Measurements from ENCODE around the gene CDCA4.
A peak's percentile ranks its signal among the peaks of the same experiment; 100 is the strongest.

CDCA4 gene

GRCh38 chr14:104968153-104968527 is 52.7 kb downstream of the CDCA4 start:
- no CpG with 5 or more reads among the region's 12 CpGs for WGBS (ENCODE audit: extremely low coverage, insufficient coverage, insufficient read length)
- no peaks in the 10 kb centered on the region for H3K79me1 ChIP-seq (ENCODE audit: low read length)
- DNase-seq: peak in 1 of 2 donors; percentile 24
- no peak overlapping the region for H2AFZ ChIP-seq (ENCODE audit: insufficient read depth, low read length, poor library complexity)
- peaks cover 23 to 42% of the 10 kb centered on the region in 2 experiments for H3K4me1 ChIP-seq (ENCODE audit: control insufficient read depth in 1 of 2, insufficient read depth in 2 of 2, low read length in 2 of 2)
- no peak overlapping the region for H4K8ac ChIP-seq (ENCODE audit: low read depth, low read length)
- H2BK12ac ChIP-seq (ENCODE audit: low read length): no peak overlapping the region
- H2BK5ac ChIP-seq (ENCODE audit: low read depth, low read length, poor library complexity): no peak overlapping the region
- H3K4ac ChIP-seq (ENCODE audit: low read depth, low read length): no peak overlapping the region
- peaks cover 2% of the 10 kb centered on the region for H3K9me3 ChIP-seq (ENCODE audit: insufficient read depth, low read depth, low read length)
- no peak overlapping the region for H4K91ac ChIP-seq (ENCODE audit: low read depth, low read length)
- no peak overlapping the region for H2AK5ac ChIP-seq (ENCODE audit: low read length)
- no peak overlapping the region for H4K12ac ChIP-seq (ENCODE audit: low read depth, low read length)
- H3K27me3 ChIP-seq (ENCODE audit: insufficient read depth, low read length): no peaks in the 10 kb centered on the region
- no peak overlapping the region for H3K9ac ChIP-seq (ENCODE audit: low read length)
- no peak overlapping the region for H3K18ac ChIP-seq (ENCODE audit: low read length)
- H3K4me2 ChIP-seq (ENCODE audit: low read length): peak overlapping the region; percentile 59
- H3K27ac ChIP-seq (ENCODE audit: low read depth, low read length): no peak overlapping the region
- no peak overlapping the region for H2BK120ac ChIP-seq (ENCODE audit: insufficient read depth, low read length, poor library complexity)
- no peak overlapping the region for H3K23ac ChIP-seq (ENCODE audit: low read length)
- no peak overlapping the region for H3K14ac ChIP-seq (ENCODE audit: low read length)
- no peak overlapping the region for H3K4me3 ChIP-seq (ENCODE audit: low read depth, low read length)
- no peaks in the 10 kb centered on the region for H3K79me2 ChIP-seq (ENCODE audit: control insufficient read depth, insufficient read depth, low read length, poor library complexity)
- no peaks in the 10 kb centered on the region for H3K36me3 ChIP-seq (ENCODE audit: control insufficient read depth in 1 of 2, insufficient read depth in 2 of 2, low read length in 2 of 2)

- no peak overlapping the region for H3K18ac ChIP-seq (ENCODE audit: low read length)
- no peak overlapping the region for H3K14ac ChIP-seq (ENCODE audit: low read length)
Measured at GRCh38 chr14:104967386-104968152, 53.3 kb downstream of the CDCA4 start.

GRCh38 chr14:104966981-104967385 is 53.9 kb downstream of the CDCA4 start:
- no CpG with 5 or more reads among the region's 8 CpGs for WGBS (ENCODE audit: extremely low coverage, insufficient coverage, insufficient read length)
- H3K18ac ChIP-seq (ENCODE audit: low read length): no peak overlapping the region
- no peak overlapping the region for H3K14ac ChIP-seq (ENCODE audit: low read length)
- no peaks in the 10 kb centered on the region for H3K79me1 ChIP-seq (ENCODE audit: low read length)
- no peaks in the 10 kb centered on the region for H3K36me3 ChIP-seq (ENCODE audit: control insufficient read depth in 1 of 2, insufficient read depth in 2 of 2, low read length in 2 of 2)
- no peak overlapping the region for H3K27ac ChIP-seq (ENCODE audit: low read depth, low read length)
- no peaks in the 10 kb centered on the region for H3K79me2 ChIP-seq (ENCODE audit: control insufficient read depth, insufficient read depth, low read length, poor library complexity)
- H2BK5ac ChIP-seq (ENCODE audit: low read depth, low read length, poor library complexity): no peak overlapping the region
- peaks cover 19 to 32% of the 10 kb centered on the region in 2 experiments for H3K4me1 ChIP-seq (ENCODE audit: control insufficient read depth in 1 of 2, insufficient read depth in 2 of 2, low read length in 2 of 2)
- H4K91ac ChIP-seq (ENCODE audit: low read depth, low read length): no peak overlapping the region
- no peak overlapping the region for H3K4me2 ChIP-seq (ENCODE audit: low read length)
- no peak overlapping the region for H3K9ac ChIP-seq (ENCODE audit: low read length)
- no peak overlapping the region for H3K4me3 ChIP-seq (ENCODE audit: low read depth, low read length)
- no peak overlapping the region for H2AK5ac ChIP-seq (ENCODE audit: low read length)
- no peaks in the 10 kb centered on the region for H3K27me3 ChIP-seq (ENCODE audit: insufficient read depth, low read length)
- no peak overlapping the region for H4K12ac ChIP-seq (ENCODE audit: low read depth, low read length)
- no peak overlapping the region for H3K23ac ChIP-seq (ENCODE audit: low read length)
- no peak overlapping the region for H3K4ac ChIP-seq (ENCODE audit: low read depth, low read length)
- no peak overlapping the region for H2BK12ac ChIP-seq (ENCODE audit: low read length)
- H2AFZ ChIP-seq (ENCODE audit: insufficient read depth, low read length, poor library complexity): no peak overlapping the region
- DNase-seq: no peak
- H3K9me3 ChIP-seq (ENCODE audit: insufficient read depth, low read depth, low read length): peaks cover 2% of the 10 kb centered on the region
- no peak overlapping the region for H2BK120ac ChIP-seq (ENCODE audit: insufficient read depth, low read length, poor library complexity)
- H4K8ac ChIP-seq (ENCODE audit: low read depth, low read length): no peak overlapping the region

More at GRCh38 chr14:104967386-104968152, 53.3 kb downstream of the CDCA4 start:
- no peaks in the 10 kb centered on the region for H3K79me2 ChIP-seq (ENCODE audit: control insufficient read depth, insufficient read depth, low read length, poor library complexity)
- no peak overlapping the region for H2AK5ac ChIP-seq (ENCODE audit: low read length)
- H3K9me3 ChIP-seq (ENCODE audit: insufficient read depth, low read depth, low read length): peaks cover 2% of the 10 kb centered on the region
- no peak overlapping the region for H2BK120ac ChIP-seq (ENCODE audit: insufficient read depth, low read length, poor library complexity)
- WGBS (ENCODE audit: extremely low coverage, insufficient coverage, insufficient read length): no CpG with 5 or more reads among the region's 36 CpGs
- no peak overlapping the region for H4K12ac ChIP-seq (ENCODE audit: low read depth, low read length)
- H2BK12ac ChIP-seq (ENCODE audit: low read length): no peak overlapping the region
- H3K4me1 ChIP-seq (ENCODE audit: control insufficient read depth in 1 of 2, insufficient read depth in 2 of 2, low read length in 2 of 2): peaks cover 19 to 37% of the 10 kb centered on the region in 2 experiments
- H2BK5ac ChIP-seq (ENCODE audit: low read depth, low read length, poor library complexity): no peak overlapping the region
- no peaks in the 10 kb centered on the region for H3K27me3 ChIP-seq (ENCODE audit: insufficient read depth, low read length)
- no peak overlapping the region for H3K27ac ChIP-seq (ENCODE audit: low read depth, low read length)
- no peak overlapping the region for H3K9ac ChIP-seq (ENCODE audit: low read length)
- no peaks in the 10 kb centered on the region for H3K36me3 ChIP-seq (ENCODE audit: control insufficient read depth in 1 of 2, insufficient read depth in 2 of 2, low read length in 2 of 2)
- H3K79me1 ChIP-seq (ENCODE audit: low read length): no peaks in the 10 kb centered on the region
- H3K4me2 ChIP-seq (ENCODE audit: low read length): peak overlapping the region; percentile 59
- peak overlapping the region; percentile 5 for H4K8ac ChIP-seq (ENCODE audit: low read depth, low read length)
- no peak overlapping the region for H3K4me3 ChIP-seq (ENCODE audit: low read depth, low read length)
- no peak overlapping the region for H3K4ac ChIP-seq (ENCODE audit: low read depth, low read length)
- H3K23ac ChIP-seq (ENCODE audit: low read length): no peak overlapping the region
- no peak overlapping the region for H4K91ac ChIP-seq (ENCODE audit: low read depth, low read length)
- peak in 1 of 2 donors; percentile 27 for DNase-seq
- H2AFZ ChIP-seq (ENCODE audit: insufficient read depth, low read length, poor library complexity): no peak overlapping the region

DNA sequence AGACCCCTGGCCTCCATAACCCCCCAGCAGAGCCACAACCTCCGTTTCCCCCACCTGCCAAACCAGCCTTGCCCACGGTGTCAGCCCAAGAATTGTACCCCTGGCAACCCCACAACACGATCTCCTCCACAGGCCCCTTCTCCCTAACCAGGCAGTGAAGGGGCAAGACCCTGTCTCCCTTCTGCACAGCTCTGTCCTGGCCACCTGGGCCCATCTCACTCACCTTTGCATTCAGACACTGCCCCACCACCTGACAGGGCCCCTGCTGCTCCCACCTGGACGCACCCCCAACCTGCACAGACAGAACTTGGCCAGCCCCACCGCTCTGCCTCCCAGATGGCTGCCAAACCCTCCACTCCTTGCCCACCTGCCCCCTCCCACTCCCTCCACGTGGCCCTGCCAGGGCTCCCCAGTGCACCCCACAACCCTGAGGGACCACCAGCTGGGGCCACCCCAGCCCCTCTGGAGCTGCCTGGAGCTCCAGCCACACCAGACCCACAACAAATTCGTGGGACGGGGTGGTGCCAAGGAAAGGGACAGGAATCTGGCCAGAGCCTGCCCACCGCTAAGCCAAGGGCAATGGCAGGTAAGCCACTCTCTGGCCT is 54.5 kb downstream of the CDCA4 start:
- Histone ChIP-seq H2BK12ac (ENCODE audit: low read length) (no peak overlapping the region), H3K27me3 (ENCODE audit: insufficient read depth, low read length) (no peaks in the 10 kb centered on the region), H3K36me3 (ENCODE audit: control insufficient read depth in 1 of 2, insufficient read depth in 2 of 2, low read length in 2 of 2) (no peaks in the 10 kb centered on the region), H4K8ac (ENCODE audit: low read depth, low read length) (no peak overlapping the region), H3K9ac (ENCODE audit: low read length) (no peak overlapping the region), H3K27ac (ENCODE audit: low read depth, low read length) (no peak overlapping the region), H3K4me3 (ENCODE audit: low read depth, low read length) (no peak overlapping the region), H3K4me2 (ENCODE audit: low read length) (no peak overlapping the region), H3K79me2 (ENCODE audit: control insufficient read depth, insufficient read depth, low read length, poor library complexity) (no peaks in the 10 kb centered on the region), H3K4me1 (ENCODE audit: control insufficient read depth in 1 of 2, insufficient read depth in 2 of 2, low read length in 2 of 2) (peaks cover 19 to 28% of the 10 kb centered on the region in 2 experiments), H2BK5ac (ENCODE audit: low read depth, low read length, poor library complexity) (no peak overlapping the region), H4K91ac (ENCODE audit: low read depth, low read length) (no peak overlapping the region), H2AFZ (ENCODE audit: insufficient read depth, low read length, poor library complexity) (no peak overlapping the region), H4K12ac (ENCODE audit: low read depth, low read length) (no peak overlapping the region), H3K79me1 (ENCODE audit: low read length) (no peaks in the 10 kb centered on the region), H2AK5ac (ENCODE audit: low read length) (no peak overlapping the region), H3K23ac (ENCODE audit: low read length) (no peak overlapping the region), H3K18ac (ENCODE audit: low read length) (no peak overlapping the region), H2BK120ac (ENCODE audit: insufficient read depth, low read length, poor library complexity) (no peak overlapping the region), H3K14ac (ENCODE audit: low read length) (no peak overlapping the region), H3K9me3 (ENCODE audit: insufficient read depth, low read depth, low read length) (peaks cover 2% of the 10 kb centered on the region), H3K4ac (ENCODE audit: low read depth, low read length) (no peak overlapping the region)
- WGBS (ENCODE audit: extremely low coverage, insufficient coverage, insufficient read length): no CpG with 5 or more reads among the region's 9 CpGs
- no peak for DNase-seq

Data from trophoblast cell (in vitro differentiated cells and primary cell).